GM18502 (cell line): ENCODE measurements around the gene MPC2.
"Not testable (repeated sequence)": the region's sequence is repeated elsewhere in the genome, so short reads cannot be mapped to it uniquely, and the experiment has no call there.

ENCODE experiments used
- ATAC-seq: cut with Tn5 transposase; IDR thresholded peaks from one replicate; pipeline ENCODE4 v1.9.1; 2021; ENCODE audit warnings: mild to moderate bottlenecking; ENCODE audit not compliant: unreplicated experiment, poor library complexity

The MPC2 gene

GRCh38 chr1:167866739-167867414 lies 70.0 kb downstream of the MPC2 start:
- ATAC-seq, result not testable (repeated sequence)
